GM12875 (cell line): ENCODE results near the gene OPTC.

Experiments used
- H3K4me3 ChIP-seq: one replicate; pipeline ENCODE4 v1.5.1; 2011; ENCODE audit warnings: low read depth, low read length, control low read depth
- TF ChIP-seq, protein P1 (sequence below): IDR thresholded peaks from 2 replicates; pipeline ENCODE4 v1.5.1; 2011; ENCODE audit warnings: low read depth, mild to moderate bottlenecking, control low read depth, inconsistent platforms, low read length, moderate library complexity, borderline replicate concordance; ENCODE audit not compliant: insufficient read depth

OPTC gene

DNA sequence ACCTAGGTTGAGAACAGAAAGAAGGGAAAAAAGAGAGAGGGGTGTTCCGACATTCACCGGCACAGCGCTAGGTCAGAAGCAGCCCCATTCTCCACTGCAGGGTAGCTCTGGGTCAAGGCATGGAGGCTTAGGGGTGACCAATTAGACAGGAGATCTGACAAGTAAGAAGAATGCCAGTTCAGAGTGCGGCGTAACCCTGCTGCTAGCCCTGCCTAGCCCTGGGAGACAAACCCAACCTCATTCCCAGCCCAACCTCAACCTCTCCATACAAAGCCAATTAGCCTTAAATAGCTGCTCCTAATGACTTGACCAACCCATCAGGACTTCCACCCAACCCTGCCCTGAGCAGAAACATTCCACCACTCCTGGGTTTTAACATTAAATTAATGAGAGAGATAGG is 15.0 kb upstream of the OPTC start:
- no peak overlapping the region for H3K4me3 ChIP-seq
- TF ChIP-seq, protein P1, sequence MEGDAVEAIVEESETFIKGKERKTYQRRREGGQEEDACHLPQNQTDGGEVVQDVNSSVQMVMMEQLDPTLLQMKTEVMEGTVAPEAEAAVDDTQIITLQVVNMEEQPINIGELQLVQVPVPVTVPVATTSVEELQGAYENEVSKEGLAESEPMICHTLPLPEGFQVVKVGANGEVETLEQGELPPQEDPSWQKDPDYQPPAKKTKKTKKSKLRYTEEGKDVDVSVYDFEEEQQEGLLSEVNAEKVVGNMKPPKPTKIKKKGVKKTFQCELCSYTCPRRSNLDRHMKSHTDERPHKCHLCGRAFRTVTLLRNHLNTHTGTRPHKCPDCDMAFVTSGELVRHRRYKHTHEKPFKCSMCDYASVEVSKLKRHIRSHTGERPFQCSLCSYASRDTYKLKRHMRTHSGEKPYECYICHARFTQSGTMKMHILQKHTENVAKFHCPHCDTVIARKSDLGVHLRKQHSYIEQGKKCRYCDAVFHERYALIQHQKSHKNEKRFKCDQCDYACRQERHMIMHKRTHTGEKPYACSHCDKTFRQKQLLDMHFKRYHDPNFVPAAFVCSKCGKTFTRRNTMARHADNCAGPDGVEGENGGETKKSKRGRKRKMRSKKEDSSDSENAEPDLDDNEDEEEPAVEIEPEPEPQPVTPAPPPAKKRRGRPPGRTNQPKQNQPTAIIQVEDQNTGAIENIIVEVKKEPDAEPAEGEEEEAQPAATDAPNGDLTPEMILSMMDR: no peak

DNA sequence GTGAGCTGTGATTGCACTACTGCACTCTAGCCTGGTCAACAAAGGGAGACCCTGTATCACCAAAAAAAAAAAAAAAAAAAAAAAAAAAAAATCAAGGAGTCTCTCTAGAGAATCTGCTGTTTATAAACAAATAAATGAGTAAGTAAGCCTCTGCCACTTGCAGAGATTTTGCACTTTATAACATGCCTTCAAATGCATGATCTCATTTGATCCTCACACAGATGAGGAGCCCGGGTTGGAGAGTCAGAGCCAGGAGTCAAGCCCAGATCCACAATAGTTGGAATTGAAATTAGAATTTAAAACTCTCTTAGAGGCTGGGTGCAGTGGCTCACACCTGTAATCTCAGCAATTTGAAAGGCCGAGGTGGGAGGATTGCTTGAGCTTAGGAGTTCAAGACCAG is 14.3 kb upstream of the OPTC start:
- TF ChIP-seq, protein P1: no peak
- H3K4me3 ChIP-seq: no peak overlapping the region

DNA sequence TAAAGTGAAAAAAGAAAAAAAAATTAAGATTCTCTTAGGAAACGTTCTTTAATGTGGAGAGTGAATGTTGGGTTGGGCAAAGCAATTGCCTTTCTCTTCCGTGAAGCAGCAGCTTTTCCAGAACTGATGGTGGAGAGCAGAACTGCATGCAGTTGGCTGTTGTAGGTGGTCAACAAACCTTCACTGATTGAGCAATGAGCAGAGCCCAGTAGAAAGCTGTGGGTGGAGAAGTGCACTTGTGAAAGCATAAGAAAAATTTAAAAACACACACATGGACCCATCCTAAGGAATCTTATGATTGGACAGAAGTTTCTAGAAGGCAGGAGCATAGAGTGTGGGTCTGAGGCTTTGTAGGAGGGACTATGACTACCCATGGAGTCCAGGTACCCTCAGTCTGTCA is 13.9 kb upstream of the OPTC start:
- no peak overlapping the region for H3K4me3 ChIP-seq

DNA sequence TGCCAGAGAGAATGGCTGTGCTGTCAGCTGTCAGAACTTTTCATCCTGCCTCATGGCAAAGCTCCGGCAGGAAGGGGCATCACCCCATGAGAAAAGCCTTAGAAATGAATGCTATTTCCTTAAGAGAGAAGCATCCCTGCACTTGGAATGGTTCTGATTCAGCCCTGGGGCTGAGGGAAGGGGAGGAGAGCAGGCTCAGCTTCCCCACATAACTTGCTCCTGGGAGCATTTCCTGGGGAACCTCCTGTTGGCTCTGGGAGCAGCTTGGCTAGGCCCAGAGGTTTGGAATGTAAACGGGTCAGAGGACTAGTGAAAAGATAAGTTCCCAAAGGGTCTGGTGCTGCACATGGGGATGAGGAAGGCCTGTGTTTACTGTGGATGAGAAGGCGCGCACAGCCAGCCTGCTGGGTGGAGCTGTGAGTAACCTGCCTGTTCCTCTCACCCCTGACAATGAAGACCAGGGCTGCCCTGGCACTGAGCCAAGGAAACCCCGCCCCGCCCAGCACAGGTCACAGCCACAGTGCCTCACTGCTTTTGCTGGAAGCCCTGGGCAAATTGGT is 13.3 kb upstream of the OPTC start:
- TF ChIP-seq, protein P1: no peak
- no peak overlapping the region for H3K4me3 ChIP-seq

More for the DNA sequence above, 13.9 kb upstream of the OPTC start:
- TF ChIP-seq, protein P1: no peak

DNA sequence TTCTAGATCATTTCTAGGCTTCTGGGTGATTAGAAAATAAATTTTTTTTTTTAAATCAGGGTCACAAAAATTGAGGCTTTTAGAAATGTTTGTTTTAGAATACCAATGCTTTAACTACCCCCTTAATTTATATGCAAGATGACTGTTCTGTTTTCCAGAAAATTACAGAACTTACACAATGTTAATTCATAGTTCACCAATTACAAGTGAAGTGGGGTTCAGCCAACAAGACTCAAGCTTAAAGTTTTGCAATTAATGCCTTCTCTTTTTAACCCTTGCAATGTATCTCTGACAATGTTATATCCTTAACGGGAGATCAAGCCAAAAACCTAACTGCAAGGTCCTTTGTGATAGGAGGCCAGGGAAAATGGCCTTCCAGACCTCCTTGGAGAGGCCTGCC is 12.8 kb upstream of the OPTC start:
- H3K4me3 ChIP-seq: no peak overlapping the region
- TF ChIP-seq, protein P1: no peak

DNA sequence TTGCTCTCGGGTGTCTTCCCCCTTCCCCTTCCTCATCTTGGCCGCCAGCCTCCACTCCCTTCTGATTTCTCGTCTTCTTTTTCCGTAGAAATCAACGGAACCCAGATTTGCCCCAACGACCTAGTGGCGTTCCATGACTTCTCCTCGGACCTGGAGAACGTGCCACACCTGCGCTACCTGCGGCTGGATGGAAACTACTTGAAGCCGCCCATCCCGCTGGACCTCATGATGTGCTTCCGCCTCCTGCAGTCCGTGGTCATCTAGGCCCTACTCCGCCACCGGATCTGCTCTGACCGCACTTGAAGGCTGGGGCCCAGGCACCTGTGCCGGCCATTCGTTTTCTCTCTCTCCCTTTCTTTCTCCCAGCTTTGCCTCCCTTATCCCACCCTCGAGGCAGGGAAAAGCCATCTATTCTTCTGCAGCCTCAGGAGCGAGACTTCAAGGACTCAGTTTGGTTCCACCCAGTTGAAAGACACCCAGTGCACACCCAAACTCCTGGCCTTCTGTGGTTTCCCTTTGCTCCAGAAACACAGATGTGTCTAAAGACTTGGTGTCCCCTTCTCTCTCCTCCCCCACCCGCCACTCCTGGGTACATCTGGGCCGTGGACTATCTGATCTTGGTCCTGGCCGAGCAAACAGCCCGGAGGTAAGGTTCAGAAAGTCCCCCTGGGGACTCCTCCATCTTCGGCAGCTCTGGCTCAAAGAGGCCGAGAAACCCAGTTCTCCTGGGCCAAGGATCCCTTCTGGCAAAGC is 7.2 kb upstream of the OPTC start:
- TF ChIP-seq, protein P1: no peak
- H3K4me3 ChIP-seq: no peak overlapping the region

DNA sequence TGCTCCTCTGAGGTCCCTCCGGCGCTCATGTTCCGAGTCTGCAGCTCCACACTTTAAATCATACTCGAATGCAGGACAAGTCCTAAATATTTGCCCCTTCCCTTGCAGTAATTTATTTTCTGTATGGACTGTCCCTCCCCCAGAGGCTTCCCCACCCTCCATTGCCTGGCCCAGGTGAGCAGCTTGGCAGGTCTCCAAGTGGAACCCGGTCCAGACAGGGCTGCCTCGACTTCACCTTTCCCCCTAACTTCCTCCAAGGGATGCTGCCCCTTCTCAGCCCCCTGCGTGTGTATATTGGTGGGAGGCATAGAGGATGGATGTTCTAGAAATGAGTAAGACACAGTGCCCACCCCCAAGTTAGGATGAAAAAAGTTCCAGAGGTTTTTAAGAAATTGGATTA is 5.4 kb upstream of the OPTC start:
- TF ChIP-seq, protein P1: no peak
- H3K4me3 ChIP-seq: no peak overlapping the region
